Epithelial cell of proximal tubule (primary cell): ENCODE data around the gene TLR7. TPM values are rescaled to one million over a fixed set of nuclear protein-coding genes. Genes with fewer than 3 reads are reported as not detected.

Experiments
- DNase-seq: peaks from one replicate; pipeline ENCODE4 v3.0.0-alpha.2; 2011; ENCODE audit warnings: low read depth
- H3K4me3 ChIP-seq: 2 replicates; pipeline ENCODE4 v1.5.1; 2011; ENCODE audit warnings: low read depth, mild to moderate bottlenecking, low read length
- CTCF ChIP-seq: conservative IDR thresholded peaks from 2 replicates; pipeline ENCODE4 v1.5.1; 2012; ENCODE audit warnings: low read depth, mild to moderate bottlenecking, low read length
- total RNA-seq: library from RNA; depleted of rRNA; stranded (reverse); fragments of >200 nt; gene quantifications from 2 replicates; pipeline ENCODE4 v1.2.3, GENCODE V29; 2015

TLR7 gene
- total RNA-seq, 1 donor from 2014 or later = not detected

- no peak overlapping the region for H3K4me3 ChIP-seq
- no peak for DNase-seq
These were observed 52.7 kb downstream of the TLR7 start for GRCh38 chrX:12919620-12920019.

GRCh38 chrX:12920990-12921389 is 54.1 kb downstream of the TLR7 start:
- DNase-seq = no peak
- no peak for TF ChIP-seq CTCF
- H3K4me3 ChIP-seq = no peak overlapping the region

More at GRCh38 chrX:12919620-12920019, 52.7 kb downstream of the TLR7 start:
- no peak for TF ChIP-seq CTCF

- no peak for DNase-seq
- no peak overlapping the region for H3K4me3 ChIP-seq
- no peak for TF ChIP-seq CTCF
These were observed 55.2 kb downstream of the TLR7 start for GRCh38 chrX:12921886-12922598.

GRCh38 chrX:12922599-12922919 is 55.7 kb downstream of the TLR7 start:
- no peak overlapping the region for H3K4me3 ChIP-seq
- no peak for TF ChIP-seq CTCF
- no peak for DNase-seq

DNA sequence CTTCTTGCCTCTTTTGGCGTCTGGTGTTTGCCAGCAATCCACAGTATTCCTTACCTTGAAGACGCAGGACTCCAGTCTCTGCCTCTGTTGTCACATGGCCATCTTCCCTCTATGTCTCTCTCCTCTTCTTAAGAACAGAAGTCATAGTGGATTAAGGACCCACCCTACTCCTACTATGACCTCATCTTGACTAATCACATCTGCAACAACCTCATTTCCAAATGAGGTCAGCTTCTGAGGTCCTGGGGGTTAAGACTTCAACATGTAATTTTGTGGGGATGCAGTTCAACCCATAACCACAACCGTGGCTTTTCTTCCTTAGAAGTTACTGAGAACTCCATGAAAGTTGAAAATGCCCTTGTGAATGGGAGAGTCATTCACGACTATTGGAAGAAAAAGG is 62.8 kb downstream of the TLR7 start:
- no peak for TF ChIP-seq CTCF
- H3K4me3 ChIP-seq = no peak overlapping the region
- no peak for DNase-seq

- no peak for DNase-seq
- no peak overlapping the region for H3K4me3 ChIP-seq
- no peak for TF ChIP-seq CTCF
These were observed 63.3 kb downstream of the TLR7 start for GRCh38 chrX:12930150-12930549.

DNA sequence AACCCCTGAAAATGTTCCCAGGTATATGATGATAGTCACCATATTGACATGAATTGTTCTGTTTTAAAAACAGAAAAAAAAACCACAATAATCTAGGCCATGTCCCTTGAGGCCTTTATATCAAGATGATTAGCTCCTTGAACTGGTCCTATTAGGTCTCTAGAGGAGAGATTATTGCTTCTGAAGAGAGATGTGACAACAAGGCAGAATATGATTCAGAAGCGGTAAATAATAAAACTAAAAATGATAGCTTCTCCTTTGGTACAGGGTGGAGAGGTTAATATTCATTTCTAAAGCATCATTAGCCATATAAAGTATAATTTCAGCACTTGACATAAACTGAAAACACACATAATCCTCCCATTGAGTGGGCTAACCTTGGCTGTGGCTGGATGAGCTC is 65.4 kb downstream of the TLR7 start:
- TF ChIP-seq CTCF = no peak
- H3K4me3 ChIP-seq = no peak overlapping the region
- DNase-seq = no peak
